Esophagus muscularis mucosa (tissue), 3 donors: ENCODE results near the gene PLD2.

Source experiments
- POLR2A ChIP-seq: fragments of 450-650 bp; IDR thresholded peaks from one replicate; pipeline ENCODE4 v1.6.1; 2017; ENCODE audit warnings: antibody characterized with exemption, moderate library complexity, mild to moderate bottlenecking, low read depth
- TF ChIP-seq, protein P1 (sequence below), 3 experiments: fragments of 200-600 bp in 2 of 3; fragments of 450-650 bp in 1 of 3; sonication (generic) in 2 of 3; IDR thresholded peaks; one replicate each; pipeline ENCODE4 v1.5.1; 2017 to 2019; ENCODE audit warnings: antibody characterized with exemption in 3 of 3, mild to moderate bottlenecking in 2 of 3, moderate library complexity in 1 of 3

DNA sequence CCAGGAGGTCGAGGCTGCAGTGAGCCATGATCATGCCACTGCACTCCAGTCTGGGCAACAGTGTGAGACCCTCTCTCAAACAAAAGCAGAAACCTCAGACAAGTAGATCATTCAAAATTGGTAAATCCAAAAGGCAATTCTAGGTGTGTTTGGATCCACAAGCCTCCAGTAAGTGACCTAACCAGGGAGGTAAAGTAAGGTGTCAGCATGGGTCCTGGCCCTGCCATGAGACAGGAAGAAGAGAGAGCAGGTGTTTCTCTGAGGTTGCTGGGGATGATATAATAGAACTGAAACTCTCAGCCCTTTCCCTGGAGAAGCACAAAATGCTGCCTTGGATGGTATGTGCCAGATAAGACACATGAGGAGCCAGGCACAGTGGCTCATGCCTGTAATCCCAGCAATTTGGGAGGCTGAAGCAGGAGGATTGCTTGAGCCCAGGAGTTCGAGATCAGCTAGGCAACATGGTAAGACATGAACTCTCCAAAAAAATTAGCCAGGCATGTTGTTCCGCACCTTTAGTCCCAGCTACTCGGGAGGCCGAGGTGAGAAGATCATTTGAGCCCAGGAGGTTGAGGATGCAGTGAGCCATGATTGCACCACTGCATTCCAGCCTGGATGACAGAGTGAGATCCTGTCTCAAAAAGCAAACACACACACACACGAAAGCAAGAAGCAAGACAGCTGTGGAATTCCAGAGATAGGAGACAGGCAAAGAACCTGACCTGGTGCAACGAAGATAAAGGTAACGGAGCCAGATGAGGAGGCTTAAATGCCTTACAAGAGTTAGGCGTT lies 28.8 kb upstream of the PLD2 start:
- no peak for TF ChIP-seq POLR2A
- TF ChIP-seq, protein P1, sequence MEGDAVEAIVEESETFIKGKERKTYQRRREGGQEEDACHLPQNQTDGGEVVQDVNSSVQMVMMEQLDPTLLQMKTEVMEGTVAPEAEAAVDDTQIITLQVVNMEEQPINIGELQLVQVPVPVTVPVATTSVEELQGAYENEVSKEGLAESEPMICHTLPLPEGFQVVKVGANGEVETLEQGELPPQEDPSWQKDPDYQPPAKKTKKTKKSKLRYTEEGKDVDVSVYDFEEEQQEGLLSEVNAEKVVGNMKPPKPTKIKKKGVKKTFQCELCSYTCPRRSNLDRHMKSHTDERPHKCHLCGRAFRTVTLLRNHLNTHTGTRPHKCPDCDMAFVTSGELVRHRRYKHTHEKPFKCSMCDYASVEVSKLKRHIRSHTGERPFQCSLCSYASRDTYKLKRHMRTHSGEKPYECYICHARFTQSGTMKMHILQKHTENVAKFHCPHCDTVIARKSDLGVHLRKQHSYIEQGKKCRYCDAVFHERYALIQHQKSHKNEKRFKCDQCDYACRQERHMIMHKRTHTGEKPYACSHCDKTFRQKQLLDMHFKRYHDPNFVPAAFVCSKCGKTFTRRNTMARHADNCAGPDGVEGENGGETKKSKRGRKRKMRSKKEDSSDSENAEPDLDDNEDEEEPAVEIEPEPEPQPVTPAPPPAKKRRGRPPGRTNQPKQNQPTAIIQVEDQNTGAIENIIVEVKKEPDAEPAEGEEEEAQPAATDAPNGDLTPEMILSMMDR (IDR thresholded peaks at IDR 0.05): no peak
